Osteocyte (in vitro differentiated cells): ENCODE results near the gene ACAP3. TPM values are rescaled to one million over a fixed set of nuclear protein-coding genes. Genes with fewer than 3 reads are reported as not detected.
A peak's percentile ranks its signal among the peaks of the same experiment; 100 is the strongest.

ENCODE experiments used
- DNase-seq: peaks from one replicate; pipeline ENCODE4 v3.0.0; 2021; ENCODE audit warnings: mixed read lengths; ENCODE audit not compliant: unreplicated experiment; ENCODE audit errors: extremely low spot score
- H3K27ac Mint-ChIP-seq: one replicate; pipeline ENCODE4 v1.8.0; 2021; ENCODE audit warnings: mild to moderate bottlenecking, mixed read lengths; ENCODE audit not compliant: unreplicated experiment
- H3K27me3 Mint-ChIP-seq: one replicate; pipeline ENCODE4 v1.8.0; 2021; ENCODE audit warnings: mixed read lengths; ENCODE audit not compliant: unreplicated experiment
- H3K36me3 Mint-ChIP-seq: one replicate; pipeline ENCODE4 v1.8.0; 2021; ENCODE audit warnings: mixed read lengths; ENCODE audit not compliant: unreplicated experiment
- H3K4me1 Mint-ChIP-seq: one replicate; pipeline ENCODE4 v1.8.0; 2021; ENCODE audit warnings: mixed read lengths; ENCODE audit not compliant: unreplicated experiment
- H3K4me3 Mint-ChIP-seq: one replicate; pipeline ENCODE4 v1.8.0; 2021; ENCODE audit warnings: mild to moderate bottlenecking, moderate library complexity, mixed read lengths; ENCODE audit not compliant: unreplicated experiment
- H3K9me3 Mint-ChIP-seq: one replicate; pipeline ENCODE4 v1.8.0; 2021; ENCODE audit warnings: mixed read lengths; ENCODE audit not compliant: unreplicated experiment
- CTCF ChIP-seq: fragments of 200-600 bp; sonication (generic); IDR thresholded peaks from 2 replicates; pipeline ENCODE4 v1.5.0; 2021; ENCODE audit warnings: antibody characterized with exemption, mild to moderate bottlenecking, moderate library complexity
- total RNA-seq: library from RNA; stranded (reverse); gene quantifications from 2 replicates; pipeline ENCODE4 v1.2.1, GENCODE V29; 2021

Gene ACAP3
- total RNA-seq, 1 donor from 2014 or later: 73.8 TPM

- H3K27ac Mint-ChIP-seq: peak overlapping the region; percentile 77
- no peak for TF ChIP-seq CTCF
- peak overlapping the region; percentile 85 for H3K4me3 Mint-ChIP-seq
- no peaks in the 10 kb centered on the region for H3K27me3 Mint-ChIP-seq
- no peaks in the 10 kb centered on the region for H3K9me3 Mint-ChIP-seq
- peaks cover 23% of the 10 kb centered on the region for H3K4me1 Mint-ChIP-seq
- no peak for DNase-seq
- peaks cover 4% of the 10 kb centered on the region for H3K36me3 Mint-ChIP-seq
Observed at GRCh38 chr1:1324084-1324523, 16.4 kb upstream of the ACAP3 start.

GRCh38 chr1:1322952-1323351, 15.2 kb upstream of the ACAP3 start:
- Mint-ChIP-seq H3K27me3 (no peaks in the 10 kb centered on the region), H3K27ac (no peak overlapping the region), H3K36me3 (peaks cover 4% of the 10 kb centered on the region), H3K4me1 (peaks cover 30% of the 10 kb centered on the region), H3K4me3 (peak overlapping the region; percentile 80), H3K9me3 (no peaks in the 10 kb centered on the region)
- TF ChIP-seq CTCF: no peak
- DNase-seq: no peak

- DNase-seq: no peak
- peaks cover 34% of the 10 kb centered on the region for H3K4me1 Mint-ChIP-seq
- peaks cover 4% of the 10 kb centered on the region for H3K36me3 Mint-ChIP-seq
- no peaks in the 10 kb centered on the region for H3K27me3 Mint-ChIP-seq
- peak overlapping the region; percentile 65 for H3K4me3 Mint-ChIP-seq
- TF ChIP-seq CTCF: no peak
- H3K27ac Mint-ChIP-seq: no peak overlapping the region
- no peaks in the 10 kb centered on the region for H3K9me3 Mint-ChIP-seq
Observed at GRCh38 chr1:1322418-1322817, 14.7 kb upstream of the ACAP3 start.

- H3K27me3 Mint-ChIP-seq: no peaks in the 10 kb centered on the region
- no peak for DNase-seq
- H3K4me1 Mint-ChIP-seq: peaks cover 34% of the 10 kb centered on the region
- no peak overlapping the region for H3K4me3 Mint-ChIP-seq
- H3K9me3 Mint-ChIP-seq: no peaks in the 10 kb centered on the region
- H3K27ac Mint-ChIP-seq: no peak overlapping the region
- peaks cover 4% of the 10 kb centered on the region for H3K36me3 Mint-ChIP-seq
- no peak for TF ChIP-seq CTCF
Observed at GRCh38 chr1:1321477-1321876, 13.7 kb upstream of the ACAP3 start.

GRCh38 chr1:1320666-1321448, 13.1 kb upstream of the ACAP3 start:
- no peaks in the 10 kb centered on the region for H3K27me3 Mint-ChIP-seq
- no peak for DNase-seq
- H3K4me3 Mint-ChIP-seq: no peak overlapping the region
- H3K4me1 Mint-ChIP-seq: peaks cover 31% of the 10 kb centered on the region
- no peak for TF ChIP-seq CTCF
- H3K9me3 Mint-ChIP-seq: no peaks in the 10 kb centered on the region
- no peak overlapping the region for H3K27ac Mint-ChIP-seq
- H3K36me3 Mint-ChIP-seq: peaks cover 8% of the 10 kb centered on the region
